NCI-H1694 treated with DMSO at 0.1 percent for 48 hours (cell line): Measurements from ENCODE around the gene GPR158.
"Not testable (repeated sequence)": the region's sequence is repeated elsewhere in the genome, so short reads cannot be mapped to it uniquely, and the experiment has no call there.

ENCODE experiments used
- DNase-seq: peaks from one replicate; lab custom pipeline; 2025; lab: John Stamatoyannopoulos, UW

The GPR158 gene

DNA sequence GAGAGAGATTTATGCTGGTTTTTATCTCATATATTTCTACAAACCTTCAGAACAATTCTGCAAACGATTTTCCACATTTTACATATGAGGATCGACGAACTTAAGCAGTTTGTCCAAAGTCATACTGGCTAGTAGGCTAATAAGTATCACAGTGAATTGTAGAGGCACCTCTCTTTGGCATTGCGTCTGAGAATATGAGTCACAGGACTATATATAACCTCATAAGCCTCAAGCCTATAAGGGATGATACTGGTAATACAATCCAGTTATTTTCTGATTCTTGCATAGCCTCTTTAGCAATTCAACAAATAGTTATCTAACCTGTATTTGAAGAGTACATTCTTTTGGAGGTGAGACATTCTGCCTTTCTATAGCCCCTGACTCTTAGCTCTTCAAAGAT lies 129.8 kb downstream of the GPR158 start:
- DNase-seq: no peak

DNA sequence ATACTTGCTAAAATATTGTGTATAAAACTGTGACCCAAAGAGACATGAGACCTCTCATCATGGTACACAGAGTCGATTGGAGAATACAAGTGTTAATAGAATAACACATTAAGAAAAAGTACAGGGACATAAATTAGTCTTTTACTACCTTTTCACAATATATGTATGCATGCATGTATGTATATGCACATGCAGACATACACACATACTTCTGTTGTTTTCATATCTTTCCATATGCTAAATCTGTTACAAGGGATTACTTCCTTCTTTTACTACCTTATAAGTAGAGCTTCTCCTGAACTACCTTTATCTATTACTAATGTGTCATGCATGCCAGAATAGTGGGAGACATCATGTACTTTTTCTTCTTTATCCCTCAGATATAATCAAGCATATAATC lies 131.6 kb downstream of the GPR158 start:
- DNase-seq: no peak

DNA sequence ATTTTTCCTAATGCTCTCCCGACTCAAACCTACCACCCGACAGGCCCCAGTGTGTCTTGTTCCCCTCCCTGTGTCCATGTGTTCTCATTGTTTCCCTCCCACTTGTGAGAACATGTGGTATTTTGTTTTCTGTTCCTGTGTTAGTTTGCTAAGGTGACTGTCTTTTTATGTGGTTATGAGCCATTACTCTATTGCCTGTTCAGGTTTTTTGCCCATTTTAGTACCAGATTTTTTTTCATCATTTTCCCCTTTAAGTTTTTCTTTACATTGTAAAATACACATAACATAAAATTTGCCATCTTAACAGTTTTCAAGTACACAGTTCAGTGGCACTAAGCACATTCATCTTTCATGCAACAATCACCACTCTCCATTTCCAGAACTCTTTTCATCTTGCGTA lies 133.5 kb downstream of the GPR158 start:
- DNase-seq: no peak

DNA sequence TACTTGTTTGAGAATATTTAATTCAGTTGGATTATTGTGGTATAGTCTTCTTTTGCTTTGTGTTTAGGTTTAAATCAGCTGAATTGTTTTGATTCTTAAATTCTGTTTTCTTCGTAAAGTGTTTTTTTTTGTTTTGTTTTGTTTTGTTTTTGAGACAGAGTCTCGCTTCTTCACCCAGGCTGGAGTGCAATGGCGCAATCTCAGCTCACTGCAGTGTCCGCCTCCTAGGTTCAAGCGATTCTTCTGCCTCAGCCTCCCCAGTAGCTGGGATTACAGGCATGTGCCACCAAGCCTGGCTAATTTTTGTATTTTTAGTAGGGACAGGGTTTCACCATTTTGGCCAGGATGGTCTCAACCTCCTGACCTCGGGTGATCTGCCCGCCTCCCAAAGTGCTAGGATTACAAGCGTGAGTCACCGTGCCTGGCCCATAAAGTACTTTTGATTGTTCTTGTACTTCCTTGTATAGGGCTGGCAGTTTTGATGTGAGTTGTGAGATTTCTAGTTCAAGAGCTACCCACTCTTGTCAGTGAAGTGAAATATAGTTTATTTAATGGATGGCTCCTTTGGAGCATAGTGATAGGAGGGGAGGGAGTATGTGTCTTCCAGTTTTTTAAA lies 142.9 kb downstream of the GPR158 start:
- DNase-seq: not testable (repeated sequence)

DNA sequence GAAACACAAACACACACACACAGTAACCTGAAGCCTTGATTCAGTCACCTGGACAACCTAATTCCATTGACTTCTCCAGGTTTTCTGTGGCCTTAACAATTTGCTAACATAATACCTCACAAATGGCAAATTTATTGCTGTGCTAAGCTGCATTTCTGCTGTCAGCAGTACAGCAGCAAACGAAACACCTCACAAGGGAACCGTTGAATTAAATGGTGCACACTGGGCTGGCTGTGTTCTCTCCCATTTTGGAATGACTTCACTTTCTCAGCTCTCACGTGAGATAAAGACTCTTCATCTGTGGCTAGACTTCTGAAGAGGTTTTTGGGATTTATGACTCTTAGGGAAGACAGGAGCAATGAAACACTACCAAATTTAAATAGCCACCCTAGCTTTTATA lies 152.5 kb downstream of the GPR158 start:
- DNase-seq: no peak

DNA sequence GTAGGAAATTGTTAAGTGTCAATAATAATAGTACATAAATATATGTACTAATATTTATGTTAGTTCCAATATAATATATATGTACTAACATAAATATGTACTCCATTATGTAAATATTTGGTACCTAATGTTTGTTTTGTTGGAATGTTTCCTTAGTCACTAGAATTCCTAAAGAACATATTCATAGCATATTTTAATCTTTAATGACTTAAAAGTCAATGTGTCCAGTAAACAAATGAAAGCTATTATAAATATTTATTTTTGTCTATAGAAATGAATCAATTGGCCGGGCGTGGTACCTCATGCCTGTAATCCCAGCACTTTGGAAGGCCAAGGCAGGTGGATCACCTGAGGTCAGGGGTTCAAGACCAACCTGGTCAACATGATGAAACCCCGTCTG lies 153.6 kb downstream of the GPR158 start:
- DNase-seq: no peak

DNA sequence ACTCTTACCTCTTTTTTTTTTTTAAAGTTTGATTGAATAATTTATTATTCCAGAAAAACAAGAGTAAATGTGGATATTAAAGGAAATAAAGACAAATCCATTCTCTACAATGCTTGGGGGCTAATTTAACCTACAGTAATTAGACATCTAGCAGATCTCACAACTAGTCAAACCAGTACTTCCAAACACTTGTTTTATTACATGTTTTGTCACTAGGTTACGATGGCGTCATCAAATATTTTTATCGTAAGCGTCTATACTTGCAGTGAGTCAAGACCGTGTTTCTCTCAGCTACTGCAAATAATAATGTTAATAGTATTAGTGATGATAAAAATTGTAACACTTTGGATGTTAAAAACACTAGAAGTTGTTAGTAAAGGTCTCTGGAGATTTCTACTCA lies 154.8 kb downstream of the GPR158 start:
- DNase-seq: not testable (repeated sequence)

DNA sequence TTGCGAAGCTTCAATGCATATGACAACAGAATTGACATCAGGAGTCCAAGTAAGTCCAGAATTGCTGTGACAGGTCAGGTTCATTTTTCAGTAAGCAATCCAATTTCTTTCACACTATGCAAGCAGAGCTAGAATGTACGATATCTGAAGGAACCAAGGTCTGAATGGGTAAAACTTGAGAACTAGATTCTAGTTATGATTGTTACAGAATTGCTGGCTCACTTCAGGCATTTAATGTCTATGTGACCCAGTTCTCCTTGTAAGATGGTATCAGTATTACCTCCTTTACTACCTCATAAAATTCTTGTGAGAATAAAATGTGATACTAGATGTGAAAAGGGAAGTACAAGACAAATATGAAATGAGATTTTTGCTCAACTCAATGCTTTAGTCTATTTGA lies 159.6 kb downstream of the GPR158 start:
- no peak for DNase-seq

DNA sequence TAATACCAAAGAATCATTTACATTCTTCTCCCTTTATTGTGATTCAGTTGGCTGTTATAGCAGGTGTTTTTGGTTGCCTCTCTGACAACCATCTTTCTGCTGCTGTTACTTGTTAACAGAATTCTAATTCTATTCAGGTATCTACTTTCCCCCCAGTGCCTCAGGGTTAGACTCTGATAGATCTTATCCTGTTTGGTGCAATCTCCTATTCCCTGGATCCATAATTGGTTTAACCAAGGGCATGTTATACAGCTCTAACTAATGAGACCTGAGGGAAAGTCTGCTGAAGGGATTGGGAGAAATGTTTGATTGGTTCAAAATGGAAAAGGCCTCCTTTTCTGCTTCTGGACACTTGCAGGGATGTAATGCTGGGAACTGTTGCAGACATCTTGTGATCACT lies 161.5 kb downstream of the GPR158 start:
- DNase-seq: no peak

DNA sequence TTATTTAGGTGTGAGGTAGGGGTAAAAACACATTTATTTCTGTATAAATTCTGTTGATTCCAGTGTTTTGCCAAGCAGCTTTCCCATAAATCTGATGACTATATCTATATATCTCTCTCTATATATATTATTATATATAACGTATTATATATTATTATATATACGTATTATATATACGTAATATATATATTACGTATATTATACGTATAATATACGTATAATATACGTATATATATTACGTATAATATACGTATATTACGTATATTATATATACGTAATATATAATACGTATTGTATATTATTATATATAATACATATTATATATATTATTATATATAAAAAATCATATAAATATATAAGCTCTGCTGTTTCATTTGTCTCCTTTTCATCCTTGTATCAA lies 163.5 kb downstream of the GPR158 start:
- DNase-seq: no peak

DNA sequence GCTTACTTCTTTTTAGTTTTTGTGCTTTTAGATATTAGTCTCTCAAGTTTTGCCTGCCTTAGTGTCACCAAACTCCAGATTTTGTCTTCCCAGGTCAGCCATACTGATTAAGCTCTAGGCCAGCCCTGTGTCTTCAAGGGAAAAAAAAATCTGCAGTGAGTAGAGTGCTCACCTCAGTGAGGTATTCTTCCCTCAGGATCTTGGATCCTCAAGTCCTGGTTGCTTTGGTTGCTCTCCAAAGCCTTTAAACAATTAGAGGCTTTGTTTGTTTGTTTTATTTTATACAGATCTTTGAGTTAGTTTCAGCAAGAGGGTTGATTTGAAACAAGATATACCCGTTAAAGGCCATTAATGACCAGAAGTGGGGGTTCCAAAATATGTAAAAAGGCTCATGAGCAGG lies 165.2 kb downstream of the GPR158 start:
- DNase-seq: no peak

DNA sequence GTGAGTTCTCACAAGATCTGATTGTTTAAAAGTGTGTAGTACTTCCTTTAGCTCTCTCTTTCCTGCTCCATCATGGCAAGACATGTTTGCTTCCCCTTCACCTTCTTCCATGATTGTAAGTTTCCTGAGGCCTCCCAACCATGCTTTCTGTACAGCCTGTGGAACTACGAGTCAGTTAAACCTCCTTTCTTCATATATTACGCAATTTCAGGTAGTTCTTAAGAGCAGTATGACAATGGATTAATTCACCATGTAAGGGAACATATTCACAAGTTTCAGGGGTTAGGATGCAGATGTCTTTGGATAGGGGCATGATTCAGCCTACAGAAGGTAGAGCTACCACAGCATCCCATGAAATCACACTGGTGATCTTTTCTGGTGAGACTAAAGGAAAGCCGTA lies 174.7 kb downstream of the GPR158 start:
- no peak for DNase-seq

DNA sequence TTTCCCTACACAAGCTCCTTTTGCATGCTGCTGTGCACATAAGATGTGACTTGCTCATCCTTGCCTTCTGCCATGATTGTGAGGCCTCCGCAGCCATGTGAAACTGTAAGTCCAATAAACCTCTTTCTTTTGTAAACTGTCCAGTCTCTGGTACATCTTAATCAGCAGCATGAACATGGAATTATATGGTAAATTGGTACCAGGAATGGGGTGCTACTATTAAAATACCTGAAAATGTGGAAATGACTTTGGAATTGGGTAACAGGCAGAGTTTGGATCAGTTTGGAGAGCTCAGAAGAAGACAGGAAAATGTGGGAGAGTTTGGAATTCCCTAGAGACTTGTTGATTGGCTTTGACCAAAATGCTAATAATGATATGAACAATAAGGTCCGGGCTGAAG lies 181.8 kb downstream of the GPR158 start:
- no peak for DNase-seq

DNA sequence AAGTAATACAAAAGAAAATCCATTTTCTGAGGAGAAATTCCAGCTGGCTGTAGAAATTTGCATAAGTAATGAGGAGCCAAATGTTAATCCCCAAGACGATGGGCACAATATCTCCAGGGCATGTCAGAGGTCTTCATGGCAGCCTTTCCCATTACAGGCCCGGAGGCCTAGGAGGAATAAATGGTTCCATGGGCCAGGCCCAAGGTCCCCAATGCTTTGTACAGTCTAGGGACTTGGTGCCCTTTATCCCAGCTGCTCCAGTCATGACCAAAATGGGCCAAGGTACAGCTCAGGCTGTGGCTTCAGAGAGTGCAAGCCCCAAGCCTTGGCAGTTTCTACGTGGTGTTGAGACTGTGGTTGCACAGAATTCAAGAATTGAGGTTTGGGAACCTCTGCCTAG lies 182.5 kb downstream of the GPR158 start:
- DNase-seq: no peak

DNA sequence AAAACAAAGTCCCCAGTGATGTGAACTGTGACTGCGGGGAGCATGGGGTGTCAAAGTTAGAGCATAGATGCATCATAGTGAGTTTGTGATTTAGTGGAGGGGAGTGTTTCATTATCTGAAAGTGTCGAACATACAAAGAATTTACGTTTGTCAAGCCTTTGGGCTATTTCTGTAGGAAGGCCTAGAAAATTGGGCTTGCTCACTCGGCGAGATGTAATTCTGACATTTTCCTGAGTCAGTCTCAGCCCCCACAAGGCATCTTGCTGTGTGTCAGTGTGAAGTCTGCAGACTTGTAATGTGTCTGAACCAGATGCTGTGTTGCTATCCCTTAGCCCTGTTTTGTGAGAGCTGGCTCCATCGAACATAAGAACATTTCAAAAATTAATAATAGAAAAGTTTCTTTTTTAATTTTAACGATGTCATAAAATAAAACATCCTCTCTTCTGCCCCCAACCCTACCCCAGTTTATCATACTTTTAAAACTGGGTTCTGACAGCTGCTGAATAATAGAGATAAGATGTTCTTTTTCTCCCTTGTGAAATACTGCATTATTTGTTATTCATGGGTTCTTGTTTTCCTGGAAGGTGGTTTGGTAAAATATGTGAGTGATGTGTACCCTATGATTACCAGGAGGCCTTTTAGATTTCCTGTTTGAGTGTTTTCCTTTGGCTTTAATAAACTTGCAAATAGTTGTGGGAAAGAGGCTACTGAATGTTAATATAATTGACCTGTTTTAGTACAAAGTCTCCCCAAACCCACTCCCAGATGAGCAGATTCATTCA lies 207.4 kb downstream of the GPR158 start:
- DNase-seq: no peak

DNA sequence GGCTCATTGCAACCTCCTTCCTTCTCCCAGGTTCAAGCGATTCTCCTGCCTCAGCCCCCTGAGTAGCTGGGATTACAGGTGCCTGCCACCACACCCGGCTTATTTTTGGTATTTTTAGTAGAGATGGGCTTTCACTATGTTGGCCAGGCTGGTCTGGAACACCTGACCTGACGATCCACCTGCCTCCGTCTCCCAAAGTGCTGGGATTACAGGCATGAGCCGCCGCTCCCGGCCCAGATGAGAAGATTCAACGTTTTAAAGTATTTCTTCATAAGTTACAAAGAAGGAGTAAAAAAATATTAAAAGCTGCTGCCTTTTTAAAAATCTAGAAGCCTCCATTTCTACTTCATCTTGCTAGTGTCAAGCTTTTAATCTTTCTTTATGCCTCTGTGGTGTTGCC lies 208.1 kb downstream of the GPR158 start:
- DNase-seq: not testable (repeated sequence)

DNA sequence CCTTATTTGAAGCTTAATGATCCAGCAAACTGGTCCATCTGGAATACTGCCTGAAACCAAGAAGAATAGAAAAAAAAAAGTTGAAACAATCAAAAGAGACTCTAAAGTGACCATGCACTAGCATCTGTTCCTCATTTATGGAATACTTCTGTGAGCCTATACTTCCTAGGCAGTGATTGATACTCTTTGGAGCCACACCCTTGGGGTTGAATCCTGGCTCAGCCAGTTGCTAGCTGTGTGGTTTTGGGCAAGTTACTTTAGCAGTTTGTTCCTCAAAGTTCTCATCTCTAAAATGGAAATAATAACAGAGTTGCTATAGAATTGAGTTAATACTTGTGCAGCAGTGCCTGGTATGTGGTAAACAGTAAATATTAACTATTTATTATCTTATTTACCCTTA lies 208.9 kb downstream of the GPR158 start:
- DNase-seq: no peak

DNA sequence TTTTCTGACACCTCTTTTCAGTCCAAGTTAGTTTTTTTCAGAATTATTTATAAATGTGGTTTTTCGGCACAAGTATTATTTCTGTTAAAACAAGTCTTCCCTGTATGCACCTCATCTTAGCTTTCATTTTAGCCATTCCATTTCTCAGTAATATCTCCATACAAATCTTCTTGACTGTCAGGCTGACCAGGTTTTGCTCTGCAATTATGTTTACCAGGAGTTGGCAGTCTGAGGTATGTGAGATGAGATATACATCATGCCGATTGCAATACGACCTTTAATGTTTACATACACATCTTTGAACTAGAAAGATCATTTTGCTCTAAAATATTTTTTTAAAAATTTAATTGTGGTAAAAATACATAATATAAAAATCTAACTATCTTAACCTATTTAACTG lies 209.8 kb downstream of the GPR158 start:
- DNase-seq: no peak

DNA sequence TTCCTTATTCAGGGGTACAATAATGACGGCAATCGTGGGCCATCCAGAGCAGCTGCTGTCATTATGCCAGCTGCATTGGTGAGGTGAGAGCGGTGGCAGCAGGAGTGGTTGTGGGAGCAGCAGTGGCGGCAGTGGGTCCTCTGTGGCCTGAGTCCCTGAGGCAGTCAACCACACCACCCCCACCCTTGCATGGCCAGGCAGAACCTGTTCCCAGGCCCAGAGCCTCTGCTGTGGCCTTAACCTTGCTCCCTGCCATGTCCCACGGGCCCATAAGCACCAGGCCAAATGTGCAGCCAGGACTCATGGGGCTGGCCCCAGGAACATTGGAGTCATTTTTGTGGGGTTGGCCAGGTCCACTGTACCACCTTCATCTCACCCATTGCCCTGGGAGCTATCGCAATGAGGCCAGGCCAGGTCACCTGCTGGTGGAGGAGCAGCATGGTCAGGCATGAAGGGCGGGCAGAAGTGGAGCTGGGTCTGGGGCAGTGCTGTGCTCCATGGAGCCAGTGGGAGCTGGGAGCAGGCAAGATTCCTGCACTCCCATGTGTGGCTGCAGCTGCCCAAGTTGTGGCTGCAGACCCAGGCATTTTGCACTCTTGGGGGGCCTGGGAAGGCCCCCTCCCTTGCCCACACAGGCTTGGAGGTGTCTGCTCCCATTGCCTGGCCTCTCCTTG lies 213.5 kb downstream of the GPR158 start:
- no peak for DNase-seq

DNA sequence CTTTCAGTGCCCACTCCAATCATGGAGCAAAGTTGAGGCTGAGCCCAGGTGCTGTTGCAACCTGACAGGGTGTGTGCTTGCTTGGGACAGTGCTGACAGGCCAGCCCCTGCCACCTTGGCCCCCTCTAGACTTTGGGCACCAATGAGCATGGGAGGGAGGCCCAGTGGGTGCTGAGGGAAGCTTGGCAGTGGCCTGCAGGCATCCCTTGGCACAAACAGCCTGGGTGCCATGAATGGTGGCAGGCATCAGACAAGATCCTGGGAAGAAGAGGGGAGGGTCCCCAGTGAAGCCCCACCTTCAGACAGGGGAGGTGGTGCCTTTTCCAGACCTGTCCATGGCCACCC lies 214.0 kb downstream of the GPR158 start:
- DNase-seq: no peak

DNA sequence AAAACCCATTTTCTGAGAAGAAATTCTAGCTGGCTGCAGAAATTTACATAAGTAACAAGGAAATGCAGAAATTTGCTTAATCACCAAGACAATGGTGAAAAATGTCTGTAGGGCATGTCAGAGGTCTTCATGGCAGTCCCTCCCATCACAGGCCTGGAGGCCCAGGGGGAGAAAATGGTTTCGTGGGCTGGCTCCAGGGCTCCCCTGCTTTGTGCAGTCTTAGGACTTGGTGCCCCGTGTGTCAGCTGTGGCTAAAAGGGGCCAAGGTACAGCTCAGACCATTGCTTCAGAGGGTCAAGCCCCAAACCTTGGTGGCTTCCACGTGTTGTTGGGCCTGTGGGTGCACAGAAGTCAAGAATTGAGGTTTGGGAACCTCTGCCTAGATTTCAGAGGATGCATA lies 215.9 kb downstream of the GPR158 start:
- DNase-seq: no peak

DNA sequence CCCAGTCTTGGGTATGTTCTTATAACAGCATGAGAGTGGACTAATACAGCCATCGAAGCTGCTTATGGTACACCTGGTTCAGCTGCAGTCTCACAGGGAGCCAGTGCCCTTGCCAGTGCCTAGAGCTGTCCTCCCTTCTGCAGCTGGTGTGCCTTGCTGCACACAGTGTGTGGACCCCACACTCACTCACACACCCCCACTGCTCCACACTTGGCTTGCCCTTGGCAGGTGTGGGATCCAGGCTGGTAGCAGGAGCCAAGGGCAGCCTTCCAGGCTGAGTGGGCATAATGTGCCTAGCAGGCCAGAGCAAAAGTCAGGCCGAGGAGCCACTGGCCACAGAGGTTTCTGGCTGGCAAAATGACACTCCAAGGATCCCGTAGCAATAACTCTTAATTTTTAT lies 217.3 kb downstream of the GPR158 start:
- DNase-seq: no peak

DNA sequence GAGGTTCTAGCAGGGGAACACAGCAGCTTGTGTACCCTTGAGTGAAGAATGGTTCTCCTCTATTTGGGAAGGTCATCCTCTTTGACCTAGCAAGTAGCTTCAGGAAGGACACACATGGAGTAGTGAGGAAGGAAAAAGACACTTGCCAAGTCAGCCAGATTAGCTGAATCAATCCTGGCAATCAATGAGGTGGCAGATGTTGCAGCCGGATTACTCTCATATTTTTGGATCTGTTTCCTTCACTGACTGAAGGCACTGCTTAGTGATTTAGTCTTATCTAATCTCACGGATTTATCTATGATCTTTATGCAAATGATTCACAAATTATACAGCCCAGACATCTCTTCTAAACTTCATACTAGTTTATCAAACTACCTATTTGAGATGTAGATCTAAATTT lies 218.8 kb downstream of the GPR158 start:
- no peak for DNase-seq

DNA sequence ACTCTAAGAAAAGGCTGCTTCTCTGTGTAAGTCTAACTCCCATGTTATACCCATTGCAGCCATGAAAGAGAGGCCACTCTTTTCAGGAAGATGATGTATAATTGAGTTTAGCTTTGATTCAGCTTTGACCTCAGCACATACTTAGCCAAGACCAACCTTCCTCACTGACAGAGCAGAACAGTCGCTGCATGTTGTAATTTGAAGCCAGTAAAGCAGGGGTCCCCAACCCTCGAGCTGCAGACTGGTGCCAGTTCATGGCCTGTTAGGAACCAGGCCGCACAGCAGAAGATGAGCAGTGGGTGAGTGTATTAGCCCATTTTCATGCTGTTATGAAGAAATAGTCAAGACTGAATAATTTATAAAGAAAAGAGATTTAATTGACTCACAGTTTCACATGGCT lies 223.9 kb downstream of the GPR158 start:
- DNase-seq: no peak
